T-cell (primary cell): ENCODE data around the gene NDUFS2. TPM values are rescaled to one million over a fixed set of nuclear protein-coding genes. Genes with fewer than 3 reads are reported as not detected.
"Not testable (repeated sequence)": the region's sequence is repeated elsewhere in the genome, so short reads cannot be mapped to it uniquely, and the experiment has no call there.

Source experiments
- ATAC-seq, 4 experiments: fragments of 200-7000 bp in 3 of 4; fragments of 150-1000 bp in 1 of 4; cut with Tn5 transposase; replicated peaks in 1 of 4; 1 replicate in 3 of 4; 2 replicates in 1 of 4; pipeline ENCODE4 v1.10.0; 2021; ENCODE audit warnings: moderate library complexity in 3 of 4, mild to moderate bottlenecking in 2 of 4, moderate number of reproducible peaks in 1 of 4
- CTCF ChIA-PET, 2 donors: fragments of 300-600 bp; sonication (Branson Sonifier 250); formaldehyde crosslinking; loops; one replicate each; lab custom pipeline; 2022; ENCODE audit warnings: antibody characterized with exemption in 2 of 2; lab: Charles Lee
- POLR2A ChIA-PET, 2 donors: fragments of 300-600 bp; sonication (Branson Sonifier 250); formaldehyde crosslinking; loops; one replicate each; lab custom pipeline; 2022; ENCODE audit warnings: antibody characterized with exemption in 2 of 2; lab: Charles Lee
- DNase-seq, 35 experiments: peaks; one replicate each; pipeline versions ENCODE4 v3.0.0 to v3.0.0-alpha.2; 2013 to 2023
- H3K27ac ChIP-seq: one replicate; pipeline ENCODE4 v1.5.1; 2013; ENCODE audit warnings: low read length
- H3K27me3 ChIP-seq, 2 experiments: replicated peaks in 1 of 2; 1 replicate in 1 of 2; 2 replicates in 1 of 2; pipeline versions ENCODE4 v1.6.1 to v1.7.0; 2013; ENCODE audit warnings: low read length in 1 of 2, mixed read lengths in 1 of 2; ENCODE audit not compliant: control insufficient read depth in 2 of 2, insufficient read depth in 2 of 2; ENCODE audit errors: extremely low read depth in 1 of 2
- H3K36me3 ChIP-seq, 2 donors: 1 replicate in 1 of 2; 2 replicates in 1 of 2; pipeline versions ENCODE4 v1.6.1 to v1.7.0; 2013; ENCODE audit warnings: low read length in 1 of 2; ENCODE audit not compliant: control insufficient read depth in 2 of 2, insufficient read depth in 1 of 2; ENCODE audit errors: extremely low read depth in 1 of 2
- H3K4me1 ChIP-seq, 2 experiments: 1 replicate in 1 of 2; 2 replicates in 1 of 2; pipeline versions ENCODE4 v1.6.1 to v1.7.0; 2013; ENCODE audit warnings: low read length in 2 of 2, mixed read lengths in 1 of 2; ENCODE audit not compliant: insufficient read depth in 2 of 2, control insufficient read depth in 1 of 2; ENCODE audit errors: extremely low read depth in 1 of 2
- H3K4me3 ChIP-seq, 2 donors: 1 replicate in 1 of 2; 2 replicates in 1 of 2; pipeline versions ENCODE4 v1.5.1 to v1.7.0; 2013; ENCODE audit warnings: mild to moderate bottlenecking in 2 of 2, low read length in 1 of 2, moderate library complexity in 1 of 2; ENCODE audit not compliant: control insufficient read depth in 1 of 2; ENCODE audit errors: extremely low read depth in 1 of 2
- H3K9me3 ChIP-seq: 2 replicates; pipeline ENCODE4 v1.7.0; 2013
- H3K27ac Mint-ChIP-seq, 2 donors: one replicate each; pipeline ENCODE4 v1.8.0; 2020 to 2021; ENCODE audit warnings: mild to moderate bottlenecking in 2 of 2, mixed read lengths in 2 of 2
- H3K27me3 Mint-ChIP-seq, 2 donors: one replicate each; pipeline ENCODE4 v1.8.0; 2021 to 2022; ENCODE audit warnings: mixed read lengths in 2 of 2
- H3K36me3 Mint-ChIP-seq: one replicate; pipeline ENCODE4 v1.8.0; 2021; ENCODE audit warnings: mixed read lengths
- H3K4me1 Mint-ChIP-seq, 3 donors: one replicate each; pipeline ENCODE4 v1.8.0; 2020 to 2022; ENCODE audit warnings: mixed read lengths in 3 of 3, mild to moderate bottlenecking in 1 of 3
- H3K4me3 Mint-ChIP-seq, 3 donors: one replicate each; pipeline ENCODE4 v1.8.0; 2020 to 2022; ENCODE audit warnings: mild to moderate bottlenecking in 3 of 3, mixed read lengths in 3 of 3, moderate library complexity in 3 of 3
- H3K9me3 Mint-ChIP-seq, 3 donors: one replicate each; pipeline ENCODE4 v1.8.0; 2020 to 2022; ENCODE audit warnings: mixed read lengths in 3 of 3
- WGBS: methylation state at CpG from one replicate; pipeline ENCODE4 v1.1.5; 2013; ENCODE audit warnings: missing lambda C conversion rate; ENCODE audit not compliant: insufficient coverage; 5-methylcytosine and 5-hydroxymethylcytosine counted together
- total RNA-seq, 35 experiments: library from RNA in 6 of 35; stranded (reverse) in 6 of 35; fragments of 120-200 nt in 1 of 35; gene quantifications; one replicate each; pipeline versions ENCODE4 v1.2.1 to v1.2.4 and lab custom pipeline; 2013 to 2026

Gene NDUFS2
- total RNA-seq, 5 donors from 2014 or later (not counting 1 experiment from before 2014, with no cell fraction given): 57.3 to 92.2 (median 88.2) TPM

DNA sequence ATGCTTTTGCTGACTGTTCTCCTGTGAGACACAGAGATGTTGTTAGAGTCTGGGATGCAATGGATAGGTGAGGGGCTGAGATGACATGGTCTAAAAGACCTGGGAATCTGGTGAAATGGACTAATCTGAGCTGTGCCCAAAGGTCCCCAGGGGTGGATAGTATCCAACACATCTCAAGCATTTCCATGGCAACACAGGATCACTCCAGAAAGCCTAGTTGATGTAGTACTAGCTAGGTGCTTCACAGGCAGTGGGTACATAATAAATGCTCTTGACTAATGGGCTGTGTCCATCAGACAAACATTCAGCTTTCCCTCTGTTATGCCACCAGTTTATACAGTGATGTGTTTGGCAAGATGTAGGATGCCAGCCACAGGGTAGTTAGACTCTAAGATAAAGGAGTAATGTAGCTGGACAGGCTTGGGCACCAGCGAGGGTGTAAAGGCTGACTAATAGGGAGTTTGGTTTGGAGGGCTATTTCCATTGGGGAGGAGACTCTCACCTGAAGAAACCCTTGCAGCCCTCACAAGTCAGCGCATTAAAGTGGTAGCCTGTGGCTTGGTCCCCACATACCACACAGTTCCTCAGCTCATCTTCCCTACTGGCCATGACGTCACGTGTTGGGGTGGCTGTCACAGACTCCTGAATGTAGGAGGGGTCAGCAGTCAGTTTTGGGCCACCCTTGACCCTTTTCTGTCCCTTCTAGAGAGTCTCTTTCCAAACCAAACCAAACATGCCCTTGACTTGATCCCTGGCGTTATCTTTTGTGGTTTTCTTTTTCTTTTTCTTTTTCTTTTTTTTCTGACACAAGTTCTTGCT is 34.0 kb downstream of the NDUFS2 start:
- H3K36me3 ChIP-seq: no peaks in the 10 kb centered on the region
- H3K27ac ChIP-seq: no peak overlapping the region
- no peak for ATAC-seq
- DNase-seq: no peak
- no peaks in the 10 kb centered on the region for H3K4me1 ChIP-seq
- Mint-ChIP-seq H3K4me1 (no peaks in the 10 kb centered on the region), H3K9me3 (no peaks in the 10 kb centered on the region), H3K27ac (no peak overlapping the region), H3K4me3 (no peak overlapping the region), H3K27me3 (peaks cover 0 to 5% of the 10 kb centered on the region in 2 donors), H3K36me3 (no peaks in the 10 kb centered on the region)
- no peaks in the 10 kb centered on the region for H3K9me3 ChIP-seq
- peaks cover 2 to 7% of the 10 kb centered on the region in 2 experiments for H3K27me3 ChIP-seq
- CTCF ChIA-PET: interaction anchor here in 1 of 2 donors (0.7 to 1.0 kb wide), 2 partner anchors 10 to 77 kb away, joined by 3 to 4 read pairs; partner anchors contain the start of gene TOMM40L
- no peak overlapping the region for H3K4me3 ChIP-seq
- POLR2A ChIA-PET: no interaction called here
- 83% methylated on average over 1 of the region's 5 CpGs for WGBS

DNA sequence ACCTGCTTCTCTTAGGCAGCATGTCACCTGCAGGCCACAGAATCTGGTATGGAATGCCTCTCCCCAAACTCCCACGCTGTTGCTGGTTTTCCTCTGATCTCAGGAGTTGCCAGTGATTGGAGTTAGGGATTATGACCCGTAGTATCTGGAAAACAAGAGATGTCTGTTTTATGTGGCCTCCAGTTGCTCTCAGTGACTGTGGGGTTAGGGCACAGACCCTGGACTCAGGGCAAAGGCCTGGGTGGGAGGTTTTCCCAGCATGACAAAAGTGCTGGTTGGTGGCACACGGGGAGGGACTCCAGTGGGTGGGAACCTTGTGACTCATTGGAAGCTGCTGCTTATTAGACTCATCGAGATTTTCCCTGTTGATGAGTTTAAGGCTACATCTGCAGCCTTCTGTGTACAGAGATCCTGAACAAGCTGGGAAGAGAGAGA is 35.9 kb downstream of the NDUFS2 start, which contains the start of gene NR1I3:
TSS of gene NR1I3 (minus strand) at position 165 of the 435 bp plus-strand sequence. CDS start 1,638 bp downstream, outside the sequence.
- no peak within 1 kb of the TSS for H3K27ac Mint-ChIP-seq
- CTCF ChIA-PET: interaction anchor here in 1 of 2 donors (0.6 kb wide), 1 partner anchor 133 kb away, joined by 10 read pairs; no protein-coding TSS in a partner anchor
- no peaks in the 10 kb centered on the region for H3K36me3 Mint-ChIP-seq
- no peak for ATAC-seq
- no peak for DNase-seq
- H3K9me3 Mint-ChIP-seq: no peaks in the 10 kb centered on the region
- no peak within 1 kb of the TSS for H3K4me3 Mint-ChIP-seq
- Histone ChIP-seq H3K9me3 (no peaks in the 10 kb centered on the region), H3K27me3 (peaks cover 2 to 7% of the 10 kb centered on the region in 2 experiments), H3K36me3 (no peaks in the 10 kb centered on the region), H3K4me3 (no peak within 1 kb of the TSS), H3K4me1 (no peaks in the 10 kb centered on the region), H3K27ac (no peak within 1 kb of the TSS)
- no peaks in the 10 kb centered on the region for H3K4me1 Mint-ChIP-seq
- peaks cover 2 to 5% of the 10 kb centered on the region in 2 donors for H3K27me3 Mint-ChIP-seq
- POLR2A ChIA-PET: no interaction called here
- WGBS: 69% methylated on average over 3 of the region's 4 CpGs

DNA sequence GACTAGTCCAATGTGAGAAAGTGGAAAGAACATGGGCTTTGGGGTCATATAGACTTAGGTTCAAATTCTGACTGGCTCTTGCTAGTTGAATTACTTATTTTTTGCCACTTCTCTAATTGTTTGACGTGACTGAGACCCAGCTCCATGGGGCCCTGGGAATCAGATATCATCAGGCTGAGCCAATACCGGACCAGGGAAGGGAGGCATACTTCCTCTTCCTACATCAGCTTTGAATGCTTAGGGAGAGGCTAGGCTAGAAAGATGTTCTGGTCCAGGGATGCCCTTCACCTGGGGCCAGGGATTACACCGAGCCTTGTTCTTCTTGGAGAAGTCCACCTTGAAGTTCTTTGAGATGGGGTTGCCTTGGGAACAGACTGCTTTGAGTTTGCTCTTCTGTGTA is 39.5 kb downstream of the NDUFS2 start:
- Mint-ChIP-seq H3K4me1 (no peaks in the 10 kb centered on the region), H3K27me3 (peaks cover 2 to 9% of the 10 kb centered on the region in 2 donors), H3K9me3 (no peaks in the 10 kb centered on the region), H3K36me3 (no peaks in the 10 kb centered on the region), H3K4me3 (no peak overlapping the region), H3K27ac (no peak overlapping the region)
- no CpG with 5 or more reads among the region's 3 CpGs for WGBS
- Histone ChIP-seq H3K36me3 (no peaks in the 10 kb centered on the region), H3K27ac (no peak overlapping the region), H3K27me3 (peaks cover 0 to 3% of the 10 kb centered on the region in 2 experiments), H3K4me3 (no peak overlapping the region), H3K4me1 (no peaks in the 10 kb centered on the region), H3K9me3 (no peaks in the 10 kb centered on the region)
- ChIA-PET CTCF (no interaction called here), POLR2A (no interaction called here)
- ATAC-seq (no peak), DNase-seq (no peak)

DNA sequence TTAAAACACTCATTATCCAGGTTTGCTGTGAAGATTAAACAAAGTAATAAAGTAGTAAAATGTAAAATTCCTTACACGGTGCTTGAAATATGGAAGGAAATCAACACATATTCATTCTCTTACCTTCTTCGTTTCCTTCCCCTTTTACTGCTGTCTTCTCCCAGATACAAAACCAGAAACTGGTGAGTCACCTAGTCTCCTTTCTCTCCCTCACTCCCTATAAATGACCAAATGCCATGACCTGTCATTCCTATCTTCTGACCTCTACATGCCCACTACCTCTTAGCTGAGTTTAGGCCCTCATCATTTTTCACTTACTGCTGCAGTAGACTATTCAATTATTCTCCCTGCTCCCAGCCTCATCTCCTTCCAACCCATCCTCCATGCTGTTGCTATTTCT is 40.1 kb downstream of the NDUFS2 start:
- no peaks in the 10 kb centered on the region for H3K9me3 ChIP-seq
- peaks cover 0 to 3% of the 10 kb centered on the region in 2 experiments for H3K27me3 ChIP-seq
- no peak for ATAC-seq
- H3K4me3 Mint-ChIP-seq: no peak overlapping the region
- ChIA-PET CTCF (no interaction called here), POLR2A (no interaction called here)
- H3K9me3 Mint-ChIP-seq: no peaks in the 10 kb centered on the region
- H3K4me1 Mint-ChIP-seq: no peaks in the 10 kb centered on the region
- 77% methylated on average over 1 of the region's 2 CpGs for WGBS
- no peaks in the 10 kb centered on the region for H3K36me3 Mint-ChIP-seq
- H3K4me1 ChIP-seq: no peaks in the 10 kb centered on the region
- DNase-seq: no peak
- no peak overlapping the region for H3K27ac Mint-ChIP-seq
- no peaks in the 10 kb centered on the region for H3K36me3 ChIP-seq
- peaks cover 2 to 10% of the 10 kb centered on the region in 2 donors for H3K27me3 Mint-ChIP-seq
- H3K27ac ChIP-seq: no peak overlapping the region
- H3K4me3 ChIP-seq: no peak overlapping the region

DNA sequence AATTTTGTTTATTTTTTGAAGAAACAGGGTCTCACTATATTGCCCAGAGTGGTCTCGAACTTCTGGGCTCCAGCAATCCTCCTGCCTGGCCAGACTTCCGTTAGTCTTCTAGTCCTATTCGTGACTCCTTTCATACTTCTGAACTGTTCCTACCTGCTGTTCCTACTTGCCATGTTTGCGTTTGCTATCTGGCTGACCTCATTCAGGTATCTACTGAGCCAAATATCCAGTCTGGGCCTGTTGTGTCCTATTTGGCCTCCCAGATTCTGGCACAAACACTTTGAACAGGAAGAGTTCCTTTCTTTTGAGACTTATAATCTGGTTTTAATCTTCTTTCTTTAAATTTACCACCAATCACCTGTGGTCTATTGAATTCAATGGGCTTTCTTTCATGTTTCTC is 42.7 kb downstream of the NDUFS2 start:
- no peak overlapping the region for H3K4me3 ChIP-seq

DNA sequence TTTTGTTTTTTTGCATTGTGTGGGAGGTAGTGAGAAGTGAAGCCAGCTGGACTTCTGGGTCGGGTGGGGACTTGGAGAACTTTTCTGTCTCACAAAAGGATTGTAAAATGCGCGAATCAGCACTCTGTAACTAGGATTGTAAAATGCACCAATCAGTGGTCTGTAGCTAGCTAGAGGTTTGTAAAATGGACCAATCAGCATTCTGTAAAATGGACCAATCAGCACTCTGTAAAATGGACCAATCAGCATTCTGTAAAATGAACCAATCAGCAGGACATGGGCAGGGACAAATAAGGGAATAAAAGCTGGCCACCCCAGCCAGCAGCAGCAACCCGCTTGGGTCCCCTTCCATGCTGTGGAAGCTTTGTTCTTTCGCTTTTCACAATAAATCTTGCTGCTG is 47.9 kb downstream of the NDUFS2 start:
- H3K27me3 Mint-ChIP-seq, H3K4me3 ChIP-seq, H3K27ac Mint-ChIP-seq, H3K9me3 ChIP-seq, H3K27ac ChIP-seq, H3K36me3 ChIP-seq, H3K4me3 Mint-ChIP-seq, ATAC-seq, H3K4me1 Mint-ChIP-seq, H3K27me3 ChIP-seq, H3K4me1 ChIP-seq, H3K9me3 Mint-ChIP-seq, H3K36me3 Mint-ChIP-seq, POLR2A ChIA-PET, DNase-seq: not testable (repeated sequence)
- CTCF ChIA-PET: interaction anchor here in 1 of 2 donors (0.8 kb wide), 1 partner anchor 25 kb away, joined by 9 read pairs; no protein-coding TSS in a partner anchor
- 83% methylated on average over 5 of the region's 5 CpGs for WGBS

More for the DNA sequence above, 42.7 kb downstream of the NDUFS2 start:
- CTCF ChIA-PET: no interaction called here
- H3K36me3 ChIP-seq: no peaks in the 10 kb centered on the region
- ATAC-seq (no peak), DNase-seq (no peak)
- WGBS: 85% methylated on average over 4 of the region's 4 CpGs
- no peaks in the 10 kb centered on the region for H3K9me3 Mint-ChIP-seq
- no peaks in the 10 kb centered on the region for H3K4me1 ChIP-seq
- no peaks in the 10 kb centered on the region for H3K9me3 ChIP-seq
- H3K27ac Mint-ChIP-seq: no peak overlapping the region
- POLR2A ChIA-PET: no interaction called here
- no peak overlapping the region for H3K27ac ChIP-seq
- H3K4me3 Mint-ChIP-seq: no peak overlapping the region
- peaks cover 2 to 12% of the 10 kb centered on the region in 2 donors for H3K27me3 Mint-ChIP-seq
- no peaks in the 10 kb centered on the region for H3K4me1 Mint-ChIP-seq
- H3K27me3 ChIP-seq: peaks cover 0 to 3% of the 10 kb centered on the region in 2 experiments
- H3K36me3 Mint-ChIP-seq: no peaks in the 10 kb centered on the region
